GM19240 (cell line): ENCODE data around the gene KDM6A.
"Not testable (repeated sequence)": the region's sequence is repeated elsewhere in the genome, so short reads cannot be mapped to it uniquely, and the experiment has no call there.

Source experiments
- DNase-seq: peaks from one replicate; pipeline ENCODE4 v3.0.0; 2011; ENCODE audit warnings: low spot score; ENCODE audit not compliant: insufficient read length

The KDM6A gene

GRCh38 chrX:44922980-44923379 lies 50.0 kb downstream of the KDM6A start:
- DNase-seq = no peak

DNA sequence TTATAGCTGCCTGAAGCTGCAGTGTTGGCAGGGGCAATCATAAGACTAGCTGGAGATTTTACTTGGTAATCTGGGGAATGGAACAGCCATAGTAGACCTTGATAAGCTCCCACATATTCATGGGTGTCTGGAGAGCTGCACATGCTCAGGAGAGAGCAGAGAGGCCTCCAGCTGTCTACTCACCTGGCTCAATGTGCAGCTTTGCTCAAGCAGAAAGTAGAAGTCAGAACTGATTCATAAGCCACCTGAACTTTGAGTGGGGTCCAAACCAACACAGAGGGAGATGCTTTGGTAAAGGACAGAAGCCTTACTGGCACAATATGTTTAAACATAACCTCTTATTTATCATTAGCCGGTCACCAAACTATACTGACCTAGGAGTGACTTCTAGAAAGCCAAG lies 54.4 kb downstream of the KDM6A start:
- no peak for DNase-seq

DNA sequence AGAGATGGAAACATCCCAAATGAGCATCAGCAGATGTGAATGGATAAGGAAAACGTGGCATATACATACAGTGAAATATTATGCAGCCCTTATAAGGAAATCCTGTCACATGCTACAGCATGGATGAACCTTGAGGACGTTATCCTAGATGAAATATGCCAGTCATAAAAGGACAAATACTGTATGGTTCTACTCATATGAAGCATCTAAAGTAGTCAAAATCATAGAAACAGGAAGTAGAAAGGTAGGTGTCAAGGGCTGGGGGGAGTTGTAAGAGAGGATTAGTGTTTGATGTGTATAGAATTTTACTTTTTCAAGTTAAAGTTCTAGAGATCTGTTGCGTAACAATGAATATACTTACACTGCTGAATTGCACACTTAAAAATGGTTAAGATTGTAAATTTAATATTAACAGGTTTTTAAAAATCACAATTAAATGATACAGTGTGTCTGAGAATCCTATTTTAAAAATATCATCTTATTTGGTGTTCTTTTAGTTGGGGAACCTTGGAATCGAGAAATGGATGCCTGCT lies 58.5 kb downstream of the KDM6A start:
- DNase-seq = no peak

GRCh38 chrX:44935172-44935571 lies 62.2 kb downstream of the KDM6A start:
- no peak for DNase-seq

GRCh38 chrX:44935640-44936039 lies 62.7 kb downstream of the KDM6A start:
- no peak for DNase-seq

- no peak for DNase-seq
Observed at GRCh38 chrX:44937606-44938005, 64.6 kb downstream of the KDM6A start.

GRCh38 chrX:44938111-44938510 lies 65.1 kb downstream of the KDM6A start:
- no peak for DNase-seq

DNA sequence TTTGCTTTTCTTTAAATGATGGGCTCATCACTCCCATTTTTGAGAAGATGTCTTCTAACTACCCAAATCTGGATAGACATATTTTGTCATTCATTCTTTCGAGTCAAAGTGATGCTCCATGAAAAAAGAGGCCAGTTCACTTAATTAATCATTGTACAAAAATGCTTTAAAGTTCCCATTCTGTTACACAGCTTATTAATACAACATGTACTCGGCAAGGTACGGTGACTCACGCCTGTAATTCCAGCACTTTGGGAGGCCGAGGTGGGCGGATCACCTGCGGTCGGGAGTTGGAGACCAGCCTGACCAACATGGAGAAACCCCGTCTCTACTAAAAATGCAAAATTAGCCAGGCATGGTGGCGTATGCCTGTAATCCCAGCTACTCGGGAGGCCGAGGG lies 67.6 kb downstream of the KDM6A start:
- DNase-seq = not testable (repeated sequence)

DNA sequence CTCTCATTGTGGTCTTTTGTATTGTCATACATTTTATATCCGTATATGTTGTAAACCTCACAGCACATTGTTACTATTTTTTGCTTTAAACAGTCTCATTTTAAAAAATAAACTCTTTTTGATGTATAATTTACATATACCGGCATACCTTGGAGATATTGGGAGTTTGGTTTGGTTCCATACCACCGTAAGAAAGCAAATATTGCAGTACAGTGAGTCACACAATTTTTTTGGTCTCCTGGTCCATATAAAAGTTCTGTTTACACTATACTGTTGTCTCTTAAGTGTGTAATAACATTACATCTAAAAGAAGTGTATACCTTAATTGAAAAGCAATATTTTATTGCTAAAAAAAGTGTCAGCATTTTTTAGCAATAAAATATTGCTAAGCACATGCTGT lies 70.0 kb downstream of the KDM6A start:
- DNase-seq = no peak

DNA sequence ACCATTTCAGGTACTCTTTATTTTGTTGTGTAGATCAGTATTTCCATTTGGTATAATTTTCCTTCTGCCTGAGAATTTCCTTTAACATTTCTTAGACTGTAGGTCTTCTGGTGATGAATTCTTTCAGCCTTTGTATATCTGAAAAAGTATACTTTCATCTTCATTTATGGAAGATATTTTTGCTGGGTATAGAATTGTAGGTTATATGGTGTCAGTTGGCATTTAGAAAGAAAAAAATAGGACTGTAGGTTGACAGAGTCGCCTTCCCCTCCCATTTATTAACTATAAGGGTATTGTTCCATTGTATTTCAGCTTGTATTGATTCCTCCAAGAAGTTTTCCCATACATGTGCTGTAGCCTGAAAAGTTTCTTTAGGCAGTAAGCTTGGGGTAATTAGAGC lies 71.9 kb downstream of the KDM6A start:
- no peak for DNase-seq

DNA sequence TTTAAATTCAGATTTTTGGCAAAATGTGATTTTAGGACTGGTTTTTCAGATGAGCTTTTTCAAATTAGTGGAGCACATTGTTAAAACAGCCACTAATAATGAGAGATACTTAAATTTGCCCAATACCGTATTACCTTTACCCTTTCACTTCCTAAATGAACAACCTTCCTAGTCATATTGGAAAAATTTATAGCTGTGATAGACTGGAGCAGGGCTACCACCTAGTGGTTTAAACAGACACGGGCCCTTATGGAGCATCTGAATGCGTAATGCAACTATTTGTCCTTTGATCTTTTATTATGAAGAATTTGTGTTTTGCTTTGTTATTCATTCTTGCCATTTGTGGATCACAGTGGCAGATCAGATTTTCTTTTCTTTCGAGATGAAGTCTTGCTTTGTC lies 72.7 kb downstream of the KDM6A start:
- no peak for DNase-seq

DNA sequence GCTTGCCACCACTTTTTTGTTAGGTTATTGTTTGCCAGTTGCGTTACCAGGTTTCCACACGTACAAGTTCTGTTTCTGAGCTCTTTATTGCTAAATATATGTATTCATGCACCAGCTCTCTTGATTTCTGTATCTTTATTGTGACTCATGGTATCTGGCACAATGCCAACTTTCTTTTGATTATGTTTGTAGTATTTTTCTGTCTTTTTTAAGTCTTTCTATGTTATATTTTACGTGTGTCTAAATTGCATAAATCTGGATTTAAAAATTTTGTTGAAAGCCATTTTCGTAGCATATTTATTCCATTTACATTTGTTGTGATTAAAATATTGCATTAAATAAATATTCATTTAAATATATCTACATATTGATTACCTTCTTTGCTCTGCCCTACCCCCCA lies 73.8 kb downstream of the KDM6A start:
- DNase-seq = no peak

- DNase-seq = no peak
Observed at GRCh38 chrX:44947995-44948394, 75.0 kb downstream of the KDM6A start.

GRCh38 chrX:44948406-44948805 lies 75.4 kb downstream of the KDM6A start:
- no peak for DNase-seq

DNA sequence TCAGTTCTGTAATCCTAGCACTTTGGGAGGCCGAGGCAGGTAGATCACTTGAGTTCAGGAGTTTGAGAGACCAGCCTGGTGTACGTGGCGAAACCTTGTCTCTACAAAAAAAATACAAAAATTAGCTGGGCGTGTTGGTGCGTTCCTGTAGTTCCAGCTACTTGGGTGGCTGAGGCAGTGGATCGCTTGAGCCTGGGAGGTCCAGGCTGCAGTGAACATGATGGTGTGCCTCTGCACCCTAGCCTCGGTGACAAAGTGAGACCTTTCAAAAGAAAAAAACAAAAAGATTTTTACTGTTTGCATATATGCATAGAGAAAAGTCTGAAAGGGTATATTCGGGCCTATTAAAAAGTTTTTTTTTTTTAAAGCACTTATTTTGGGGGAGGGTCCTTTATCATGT lies 76.1 kb downstream of the KDM6A start:
- DNase-seq = no peak

- DNase-seq = not testable (repeated sequence)
Observed at GRCh38 chrX:44950471-44951366, 77.7 kb downstream of the KDM6A start.

- DNase-seq = no peak
Observed at GRCh38 chrX:44951572-44952067, 78.6 kb downstream of the KDM6A start.

DNA sequence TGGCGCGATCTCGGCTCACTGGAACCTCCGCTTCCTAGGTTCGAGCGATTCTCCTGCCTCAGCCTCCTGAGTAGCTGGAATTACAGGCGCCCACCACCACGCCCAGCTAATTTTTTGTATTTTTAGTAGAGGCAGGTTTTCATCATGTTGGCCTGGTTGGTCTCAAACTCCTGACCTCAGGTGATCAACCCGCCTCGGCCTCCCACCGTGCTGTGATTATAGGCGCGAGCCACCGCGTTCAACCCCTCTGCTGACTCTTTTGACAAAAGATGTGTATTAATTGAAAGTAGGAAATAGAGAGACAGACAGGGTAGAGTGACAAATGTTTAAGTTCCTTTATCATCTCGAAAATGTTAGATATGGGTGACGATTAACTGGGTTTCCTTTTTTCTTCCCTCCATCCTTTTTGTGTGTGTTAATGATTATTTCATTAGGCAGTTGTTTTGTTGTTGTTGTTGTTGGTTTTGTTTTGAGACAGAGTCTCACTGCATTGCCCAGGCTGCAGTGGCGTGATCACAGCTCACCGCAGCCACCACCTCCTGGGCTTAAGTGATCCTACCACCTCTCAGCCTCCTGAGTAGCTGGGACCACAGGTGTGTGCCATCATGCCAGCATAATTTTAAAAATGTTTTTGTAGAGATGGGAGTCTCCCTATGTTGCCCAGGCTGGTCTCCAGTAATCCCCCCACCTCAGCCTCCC lies 79.5 kb downstream of the KDM6A start:
- DNase-seq = no peak

GRCh38 chrX:44953734-44954502 lies 80.9 kb downstream of the KDM6A start:
- DNase-seq = no peak

DNA sequence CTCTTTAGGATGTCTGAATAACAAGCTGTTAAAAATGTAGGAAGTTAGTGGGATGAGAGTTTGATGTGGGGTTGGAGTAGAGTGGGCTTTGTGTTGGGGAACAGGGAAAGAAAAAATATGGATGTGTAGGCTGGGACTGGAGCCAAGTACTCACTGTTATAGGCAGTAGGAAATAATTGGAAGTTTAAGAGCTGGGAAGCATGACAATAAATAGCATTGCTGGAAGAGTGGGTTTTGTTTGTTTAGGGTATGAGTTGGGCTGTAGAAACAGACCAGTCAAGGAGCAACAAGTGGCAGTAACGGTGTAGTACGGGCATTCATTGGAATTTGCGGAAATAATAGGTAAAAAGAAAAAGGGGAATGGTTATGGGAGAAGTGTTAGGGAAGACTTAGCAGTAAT lies 81.6 kb downstream of the KDM6A start:
- DNase-seq = no peak

GRCh38 chrX:44957848-44958247 lies 84.9 kb downstream of the KDM6A start:
- no peak for DNase-seq

- DNase-seq = no peak
Observed at GRCh38 chrX:44958480-44958879, 85.5 kb downstream of the KDM6A start.
